SW 1271 (cell line): ENCODE measurements around the gene B3GLCT.

Experiments
- DNase-seq, 2 experiments: peaks; one replicate each; lab custom pipeline; 2025; lab: John Stamatoyannopoulos, UW

Gene B3GLCT

DNA sequence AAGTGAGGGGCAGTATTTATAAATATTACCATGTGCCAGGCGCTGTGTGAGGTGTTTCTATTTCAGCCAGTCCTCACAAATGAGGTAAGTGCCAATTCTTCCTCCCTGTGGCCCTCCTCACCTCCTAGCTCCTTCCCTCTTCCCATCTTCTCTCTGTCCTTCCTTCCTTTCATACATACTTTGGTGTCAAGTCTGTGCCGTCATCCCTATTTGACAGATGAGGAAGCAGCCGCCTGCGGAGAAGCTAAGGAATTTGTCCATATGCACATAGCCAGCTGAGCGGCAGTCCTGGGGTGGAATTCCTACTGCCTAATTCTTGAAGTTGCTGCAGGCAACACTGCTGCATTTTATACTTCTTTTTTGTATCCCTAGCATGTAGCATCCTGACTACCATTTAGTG lies 150.8 kb downstream of the B3GLCT start:
- no peak for DNase-seq

GRCh38 chr13:31351376-31351775 lies 151.6 kb downstream of the B3GLCT start:
- no peak for DNase-seq

- DNase-seq, result no peak
Measured at GRCh38 chr13:31352467-31352866, 152.7 kb downstream of the B3GLCT start.

GRCh38 chr13:31355001-31355400 lies 155.2 kb downstream of the B3GLCT start:
- DNase-seq, result no peak

DNA sequence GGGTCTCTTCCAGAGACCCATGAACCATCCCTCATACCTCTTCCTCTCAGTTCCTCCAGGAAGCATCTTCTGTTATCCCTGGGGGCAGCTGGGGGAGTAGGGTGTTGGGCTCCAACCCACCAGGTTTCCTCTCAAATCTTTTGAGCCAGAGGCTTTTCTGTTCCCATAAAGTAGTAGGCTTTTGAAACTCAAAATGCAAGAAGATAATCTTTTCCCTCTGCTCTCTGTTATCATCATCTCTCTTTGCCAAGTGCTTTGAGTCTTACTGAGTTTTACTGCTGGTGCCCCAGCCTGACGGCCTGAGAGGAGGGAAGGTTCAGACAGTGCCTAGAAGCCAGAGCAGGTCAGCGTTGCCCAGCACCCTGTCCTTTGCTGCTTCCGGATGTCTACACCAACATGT lies 157.2 kb downstream of the B3GLCT start:
- no peak for DNase-seq

DNA sequence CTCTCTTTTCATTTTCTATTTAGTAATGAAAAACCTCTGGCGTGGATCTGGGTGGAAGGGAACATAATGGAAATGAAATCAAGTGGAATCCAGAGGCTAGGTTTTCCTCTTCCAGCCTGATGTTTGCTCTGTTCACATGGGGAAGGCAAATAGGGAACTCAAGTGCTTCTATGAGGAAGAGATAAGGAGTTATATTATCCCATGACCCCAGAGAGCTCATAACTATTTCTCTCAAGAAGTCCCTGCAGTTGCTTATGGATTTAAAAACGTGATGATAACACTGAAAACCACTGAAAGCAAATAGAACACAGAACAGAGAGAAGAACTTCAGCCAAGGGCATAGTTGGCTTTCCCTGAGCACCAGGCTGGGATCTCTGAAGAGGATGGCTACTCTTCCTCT lies 157.8 kb downstream of the B3GLCT start:
- no peak for DNase-seq

GRCh38 chr13:31361673-31362072 lies 161.9 kb downstream of the B3GLCT start:
- no peak for DNase-seq

GRCh38 chr13:31365630-31366029 lies 165.9 kb downstream of the B3GLCT start:
- DNase-seq, result no peak

- DNase-seq, result no peak
Measured at GRCh38 chr13:31367410-31367809, 167.6 kb downstream of the B3GLCT start.

DNA sequence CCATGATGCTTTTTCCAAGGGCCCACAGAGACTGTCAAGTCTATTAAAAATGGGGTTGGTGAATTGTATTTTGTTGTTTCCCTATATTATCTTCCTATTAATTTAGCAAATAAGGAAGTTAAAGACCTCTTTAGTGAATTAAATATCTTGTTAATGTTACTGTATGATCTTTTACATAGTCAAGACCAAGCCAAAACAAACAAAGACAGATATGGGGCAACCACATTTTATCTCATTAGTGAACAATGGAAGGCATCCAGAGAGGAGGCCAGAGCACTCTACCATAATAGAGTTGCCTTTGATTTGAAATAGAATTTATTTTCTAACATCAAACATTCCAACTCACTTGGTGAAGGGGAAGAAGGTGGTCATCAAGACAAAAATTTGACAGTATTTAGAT lies 169.4 kb downstream of the B3GLCT start:
- DNase-seq, result no peak

GRCh38 chr13:31372454-31372853 lies 172.7 kb downstream of the B3GLCT start:
- no peak for DNase-seq

GRCh38 chr13:31374682-31375081 lies 174.9 kb downstream of the B3GLCT start:
- no peak for DNase-seq

- no peak for DNase-seq
Measured at GRCh38 chr13:31377946-31378345, 178.2 kb downstream of the B3GLCT start.

GRCh38 chr13:31380715-31381114 lies 180.9 kb downstream of the B3GLCT start:
- DNase-seq, result no peak
